MCF 10A (cell line): Measurements from ENCODE around the gene ZDHHC6. TPM values are rescaled to one million over a fixed set of nuclear protein-coding genes. Genes with fewer than 3 reads are reported as not detected.

Experiments
- BruUV-seq: library from RNA; stranded (reverse); fragments of 400-500 nt; replicated peaks from 2 replicates; lab custom pipeline; 2021; lab: Mats Ljungman, UMichigan
- CTCF ChIA-PET: fragments of 300-600 bp; sonication (Branson Sonifier 250); formaldehyde crosslinking; extraction: SDS; loops from one replicate; lab custom pipeline; 2021; ENCODE audit warnings: antibody characterized with exemption, inconsistent platforms; lab: Yijun Ruan, JAX
- POLR2A ChIA-PET: fragments of 300-600, 350-650 bp; sonication (Branson Sonifier 250); formaldehyde crosslinking; extraction: SDS; loops from one replicate; lab custom pipeline; 2020; ENCODE audit warnings: antibody characterized with exemption, inconsistent platforms; lab: Yijun Ruan, JAX
- DNase-seq: peaks from one replicate; pipeline ENCODE4 v3.0.0-alpha.2; 2018; ENCODE audit not compliant: unreplicated experiment
- H3K27ac Mint-ChIP-seq: one replicate; pipeline ENCODE4 v1.8.0; 2022; ENCODE audit warnings: mild to moderate bottlenecking, low read depth, mixed read lengths; ENCODE audit not compliant: unreplicated experiment
- H3K27me3 Mint-ChIP-seq: one replicate; pipeline ENCODE4 v1.8.0; 2022; ENCODE audit warnings: mixed read lengths; ENCODE audit not compliant: insufficient read depth, unreplicated experiment
- H3K36me3 Mint-ChIP-seq: one replicate; pipeline ENCODE4 v1.8.0; 2022; ENCODE audit warnings: mild to moderate bottlenecking, moderate library complexity, mixed read lengths; ENCODE audit not compliant: insufficient read depth, unreplicated experiment
- H3K4me1 Mint-ChIP-seq: one replicate; pipeline ENCODE4 v1.8.0; 2022; ENCODE audit warnings: mixed read lengths; ENCODE audit not compliant: insufficient read depth, unreplicated experiment
- H3K4me3 Mint-ChIP-seq: one replicate; pipeline ENCODE4 v1.8.0; 2022; ENCODE audit warnings: mild to moderate bottlenecking, moderate library complexity, mixed read lengths; ENCODE audit not compliant: unreplicated experiment
- H3K9me3 Mint-ChIP-seq: one replicate; pipeline ENCODE4 v1.8.0; 2022; ENCODE audit warnings: mixed read lengths; ENCODE audit not compliant: unreplicated experiment
- intact Hi-C: fragments of 100-400 bp; cut with micrococcal nuclease; formaldehyde crosslinking; loops from 2 replicates; pipeline ENCODE4 v1.14.1; 2022
- total RNA-seq: library from RNA; stranded (reverse); gene quantifications from 2 replicates; pipeline ENCODE4 v1.2.3, GENCODE V29; 2022
- TF ChIP-seq, protein P1 (sequence below): fragments of 200-600 bp; IDR thresholded peaks from one replicate; pipeline ENCODE4 v1.8.0; 2022; ENCODE audit warnings: antibody characterized with exemption, mild to moderate bottlenecking; ENCODE audit not compliant: unreplicated experiment

The ZDHHC6 gene
- total RNA-seq, 1 experiment from 2014 or later: 25.9 TPM

GRCh38 chr10:112456533-112456932 lies 9.8 kb upstream of the ZDHHC6 start:
- CTCF ChIA-PET: interaction anchor here (0.6 to 1.2 kb wide), 5 partner anchors 14 to 141 kb away, joined by 3 to 6 read pairs (median 4); no protein-coding TSS in a partner anchor
- Mint-ChIP-seq H3K27me3 (no peaks in the 10 kb centered on the region), H3K4me3 (no peak overlapping the region), H3K9me3 (no peaks in the 10 kb centered on the region), H3K4me1 (peaks cover 12% of the 10 kb centered on the region), H3K36me3 (peaks cover 11% of the 10 kb centered on the region), H3K27ac (no peak overlapping the region)
- BruUV-seq: no TSS peak
- POLR2A ChIA-PET: interaction anchor here (0.6 to 1.2 kb wide), 3 partner anchors 10 to 1241 kb away, joined by 3 to 5 read pairs (median 3); partner anchors contain the start of genes VTI1A and ZDHHC6
- TF ChIP-seq, protein P1, sequence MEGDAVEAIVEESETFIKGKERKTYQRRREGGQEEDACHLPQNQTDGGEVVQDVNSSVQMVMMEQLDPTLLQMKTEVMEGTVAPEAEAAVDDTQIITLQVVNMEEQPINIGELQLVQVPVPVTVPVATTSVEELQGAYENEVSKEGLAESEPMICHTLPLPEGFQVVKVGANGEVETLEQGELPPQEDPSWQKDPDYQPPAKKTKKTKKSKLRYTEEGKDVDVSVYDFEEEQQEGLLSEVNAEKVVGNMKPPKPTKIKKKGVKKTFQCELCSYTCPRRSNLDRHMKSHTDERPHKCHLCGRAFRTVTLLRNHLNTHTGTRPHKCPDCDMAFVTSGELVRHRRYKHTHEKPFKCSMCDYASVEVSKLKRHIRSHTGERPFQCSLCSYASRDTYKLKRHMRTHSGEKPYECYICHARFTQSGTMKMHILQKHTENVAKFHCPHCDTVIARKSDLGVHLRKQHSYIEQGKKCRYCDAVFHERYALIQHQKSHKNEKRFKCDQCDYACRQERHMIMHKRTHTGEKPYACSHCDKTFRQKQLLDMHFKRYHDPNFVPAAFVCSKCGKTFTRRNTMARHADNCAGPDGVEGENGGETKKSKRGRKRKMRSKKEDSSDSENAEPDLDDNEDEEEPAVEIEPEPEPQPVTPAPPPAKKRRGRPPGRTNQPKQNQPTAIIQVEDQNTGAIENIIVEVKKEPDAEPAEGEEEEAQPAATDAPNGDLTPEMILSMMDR: no peak
- no peak for DNase-seq
- intact Hi-C loops: no loop called here

GRCh38 chr10:112454910-112455779 lies 8.4 kb upstream of the ZDHHC6 start:
- Mint-ChIP-seq H3K36me3 (peaks cover 6% of the 10 kb centered on the region), H3K4me3 (no peak overlapping the region), H3K9me3 (no peaks in the 10 kb centered on the region), H3K27ac (no peak overlapping the region), H3K27me3 (no peaks in the 10 kb centered on the region), H3K4me1 (peaks cover 12% of the 10 kb centered on the region)
- CTCF ChIA-PET: interaction anchor here (0.6 to 1.8 kb wide), 5 partner anchors 9 to 318 kb away, joined by 3 to 9 read pairs (median 3); no protein-coding TSS in a partner anchor
- DNase-seq: no peak
- BruUV-seq: no TSS peak
- POLR2A ChIA-PET: interaction anchor here (0.5 to 1.2 kb wide), 4 partner anchors 8 to 1535 kb away, joined by 3 to 4 read pairs (median 4); partner anchors contain the start of genes VTI1A and ZDHHC6
- intact Hi-C loops: no loop called here
- TF ChIP-seq, protein P1: no peak

DNA sequence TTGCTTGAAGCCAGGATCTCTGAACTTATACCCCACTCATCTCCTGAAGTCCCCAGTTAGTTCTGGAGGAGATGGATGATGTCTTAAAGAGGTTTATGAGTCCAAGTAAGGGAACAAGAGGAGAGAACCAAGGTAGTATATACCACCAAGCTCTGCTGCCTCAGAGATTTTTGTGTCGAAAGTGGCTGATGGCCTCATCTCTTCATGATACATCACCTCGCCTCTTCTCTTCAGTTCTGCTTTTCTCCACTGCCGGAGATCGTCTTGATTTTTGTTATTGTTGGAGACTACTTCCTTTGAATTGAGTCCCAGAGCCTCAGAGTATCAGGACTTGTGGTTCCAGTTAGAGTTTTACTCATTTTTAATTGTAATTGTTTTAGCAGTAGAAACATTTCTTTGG lies 2.2 kb upstream of the ZDHHC6 start:
- H3K36me3 Mint-ChIP-seq: peaks cover 16% of the 10 kb centered on the region
- CTCF ChIA-PET: interaction anchor here (0.7 to 2.4 kb wide), 5 partner anchors 14 to 1407 kb away, joined by 3 to 10 read pairs (median 3); no protein-coding TSS in a partner anchor

More for the DNA sequence above, 2.2 kb upstream of the ZDHHC6 start:
- TF ChIP-seq, protein P1: no peak
- Mint-ChIP-seq H3K9me3 (no peaks in the 10 kb centered on the region), H3K27ac (no peak overlapping the region), H3K4me3 (peak overlapping the region; percentile 95), H3K4me1 (peaks cover 14% of the 10 kb centered on the region), H3K27me3 (no peaks in the 10 kb centered on the region)
- BruUV-seq: no TSS peak
- intact Hi-C loops: no loop called here
- POLR2A ChIA-PET: interaction anchor here (0.8 to 1.6 kb wide), 3 partner anchors 14 to 265 kb away, joined by 3 to 4 read pairs (median 4); no protein-coding TSS in a partner anchor
- no peak for DNase-seq
